Hepatocyte (in vitro differentiated cells): ENCODE data around the gene TP53TG5. TPM values are rescaled to one million over a fixed set of nuclear protein-coding genes. Genes with fewer than 3 reads are reported as not detected.

ENCODE experiments used
- DNase-seq: peaks from one replicate; pipeline ENCODE4 v3.0.0-alpha.2; 2016; ENCODE audit warnings: low spot score
- H2AFZ ChIP-seq: fragments of 200-600 bp; sonication (generic); 2 replicates; pipeline ENCODE4 v1.6.0; 2016; ENCODE audit warnings: antibody characterized with exemption, mild to moderate bottlenecking
- H3K27ac ChIP-seq: fragments of 200-600 bp; sonication (generic); 2 replicates; pipeline ENCODE4 v1.5.1; 2016; ENCODE audit warnings: mild to moderate bottlenecking
- H3K27me3 ChIP-seq: fragments of 200-600 bp; sonication (generic); 2 replicates; pipeline ENCODE4 v1.6.1; 2016
- H3K36me3 ChIP-seq: fragments of 200-600 bp; sonication (generic); replicated peaks from 2 replicates; pipeline ENCODE4 v1.5.1; 2016; ENCODE audit warnings: low read depth; ENCODE audit not compliant: insufficient read depth
- H3K4me1 ChIP-seq: fragments of 200-600 bp; sonication (generic); 2 replicates; pipeline ENCODE4 v1.5.1; 2016; ENCODE audit warnings: mild to moderate bottlenecking, moderate library complexity; ENCODE audit not compliant: insufficient read depth
- H3K4me2 ChIP-seq: fragments of 200-600 bp; sonication (generic); 2 replicates; pipeline ENCODE4 v1.6.0; 2016
- H3K4me3 ChIP-seq: fragments of 200-600 bp; sonication (generic); 2 replicates; pipeline ENCODE4 v1.5.1; 2016; ENCODE audit warnings: mild to moderate bottlenecking
- H3K79me2 ChIP-seq: fragments of 200-600 bp; sonication (generic); 2 replicates; pipeline ENCODE4 v1.6.0; 2017; ENCODE audit warnings: mild to moderate bottlenecking
- H3K9me2 ChIP-seq: fragments of 200-600 bp; sonication (generic); replicated peaks from 2 replicates; pipeline ENCODE4 v1.6.0; 2017; ENCODE audit warnings: mild to moderate bottlenecking; ENCODE audit not compliant: insufficient read depth
- H3K9me3 ChIP-seq: fragments of 200-600 bp; sonication (generic); 2 replicates; pipeline ENCODE4 v1.5.1; 2016; ENCODE audit warnings: low read depth, mild to moderate bottlenecking
- H4K20me1 ChIP-seq: fragments of 200-600 bp; sonication (generic); 2 replicates; pipeline ENCODE4 v1.6.0; 2016; ENCODE audit warnings: mild to moderate bottlenecking; ENCODE audit not compliant: insufficient read depth, poor library complexity, severe bottlenecking
- EZH2 ChIP-seq: fragments of 200-600 bp; sonication (generic); IDR thresholded peaks from 2 replicates; pipeline ENCODE4 v1.6.1; 2016; ENCODE audit warnings: antibody characterized with exemption, mild to moderate bottlenecking, borderline replicate concordance
- EZH2phosphoT487 ChIP-seq: fragments of 200-600 bp; sonication (generic); IDR thresholded peaks from one replicate; pipeline ENCODE4 v1.6.1; 2018; ENCODE audit warnings: antibody characterized with exemption, mild to moderate bottlenecking, low read depth, moderate library complexity; ENCODE audit not compliant: unreplicated experiment, severe bottlenecking
- WGBS: methylation state at CpG from one replicate; pipeline ENCODE4 v1.1.6; 2016; ENCODE audit warnings: low lambda C conversion rate; ENCODE audit errors: missing lambda C conversion rate; 5-methylcytosine and 5-hydroxymethylcytosine counted together
- polyA plus RNA-seq: library from polyadenylated mRNA; unstranded; fragments of >200 nt; fragmentation: Nextera tagmentation; extraction: Ambion mirVana; gene quantifications from 2 replicates; pipeline ENCODE4 v1.2.1, GENCODE V29; 2016
- total RNA-seq: library from RNA; depleted of rRNA; stranded (reverse); fragments of >200 nt; gene quantifications from 2 replicates; pipeline ENCODE4 v1.2.3, GENCODE V29; 2014
- TF ChIP-seq, protein P1 (sequence below): fragments of 200-600 bp; sonication (generic); IDR thresholded peaks from 2 replicates; pipeline ENCODE4 v1.5.1; 2016; ENCODE audit warnings: antibody characterized with exemption, mild to moderate bottlenecking; ENCODE audit not compliant: poor library complexity

TP53TG5 gene
- total and polyA plus RNA-seq, 2 experiments from 2014 or later = not detected

DNA sequence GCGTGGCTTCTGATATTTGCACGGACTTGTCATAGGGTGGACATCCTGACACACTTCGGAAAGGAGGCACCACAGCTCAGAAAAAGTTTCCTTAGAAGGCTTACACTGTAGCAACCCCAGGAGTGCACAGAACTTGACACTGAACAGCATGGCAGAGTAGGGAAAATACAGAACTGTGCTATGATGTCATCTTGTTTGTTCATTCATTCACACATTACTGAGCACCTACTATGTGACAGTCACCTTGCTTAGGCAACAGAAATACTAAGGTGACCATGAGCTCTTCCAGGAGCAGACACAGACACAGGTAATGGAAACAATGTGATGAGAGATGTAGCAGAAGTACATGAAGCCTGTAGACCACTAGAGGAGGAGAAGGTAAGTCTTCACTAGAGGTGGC is 35.4 kb upstream of the TP53TG5 start:
- H3K36me3 ChIP-seq = no peaks in the 10 kb centered on the region
- H3K27me3 ChIP-seq = no peaks in the 10 kb centered on the region
- no peaks in the 10 kb centered on the region for H4K20me1 ChIP-seq
- H2AFZ ChIP-seq = no peak overlapping the region
- H3K4me1 ChIP-seq = peaks cover 12% of the 10 kb centered on the region
- H3K4me2 ChIP-seq = no peak overlapping the region
- whole genome bisulfite sequencing = 85% methylated on average over 3 of the region's 3 CpGs
- no peak overlapping the region for H3K27ac ChIP-seq
- TF ChIP-seq EZH2phosphoT487 (no peak), EZH2 (no peak)
- TF ChIP-seq, protein P1, sequence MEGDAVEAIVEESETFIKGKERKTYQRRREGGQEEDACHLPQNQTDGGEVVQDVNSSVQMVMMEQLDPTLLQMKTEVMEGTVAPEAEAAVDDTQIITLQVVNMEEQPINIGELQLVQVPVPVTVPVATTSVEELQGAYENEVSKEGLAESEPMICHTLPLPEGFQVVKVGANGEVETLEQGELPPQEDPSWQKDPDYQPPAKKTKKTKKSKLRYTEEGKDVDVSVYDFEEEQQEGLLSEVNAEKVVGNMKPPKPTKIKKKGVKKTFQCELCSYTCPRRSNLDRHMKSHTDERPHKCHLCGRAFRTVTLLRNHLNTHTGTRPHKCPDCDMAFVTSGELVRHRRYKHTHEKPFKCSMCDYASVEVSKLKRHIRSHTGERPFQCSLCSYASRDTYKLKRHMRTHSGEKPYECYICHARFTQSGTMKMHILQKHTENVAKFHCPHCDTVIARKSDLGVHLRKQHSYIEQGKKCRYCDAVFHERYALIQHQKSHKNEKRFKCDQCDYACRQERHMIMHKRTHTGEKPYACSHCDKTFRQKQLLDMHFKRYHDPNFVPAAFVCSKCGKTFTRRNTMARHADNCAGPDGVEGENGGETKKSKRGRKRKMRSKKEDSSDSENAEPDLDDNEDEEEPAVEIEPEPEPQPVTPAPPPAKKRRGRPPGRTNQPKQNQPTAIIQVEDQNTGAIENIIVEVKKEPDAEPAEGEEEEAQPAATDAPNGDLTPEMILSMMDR = no peak
- DNase-seq = no peak
- no peaks in the 10 kb centered on the region for H3K9me2 ChIP-seq
- H3K4me3 ChIP-seq = no peak overlapping the region
- peaks cover 21% of the 10 kb centered on the region for H3K79me2 ChIP-seq
- H3K9me3 ChIP-seq = no peaks in the 10 kb centered on the region

DNA sequence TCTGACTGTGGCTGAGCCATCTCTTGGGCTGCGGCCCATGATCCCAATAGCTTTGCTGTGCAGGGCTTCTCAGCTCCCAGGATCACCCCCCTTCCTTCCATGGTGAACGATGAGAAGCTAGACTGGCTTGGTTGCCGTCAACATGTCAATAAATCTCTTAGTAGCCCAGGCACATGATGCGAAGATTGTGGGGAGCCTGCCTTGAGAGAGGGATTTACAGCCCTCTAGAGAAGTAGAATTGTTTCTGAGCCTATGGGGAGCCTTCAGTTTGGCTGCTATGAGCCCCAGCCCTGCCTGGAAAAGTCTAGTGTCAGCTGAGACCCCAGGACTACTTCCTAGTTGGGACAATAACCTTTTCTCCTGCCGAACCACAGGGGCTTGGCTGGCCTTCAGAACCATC is 34.5 kb upstream of the TP53TG5 start:
- no peaks in the 10 kb centered on the region for H3K9me2 ChIP-seq
- no peak overlapping the region for H3K4me2 ChIP-seq
- peaks cover 14% of the 10 kb centered on the region for H3K79me2 ChIP-seq
- TF ChIP-seq EZH2phosphoT487 (no peak), EZH2 (no peak)
- TF ChIP-seq, protein P1 = no peak
- H3K36me3 ChIP-seq = no peaks in the 10 kb centered on the region
- no peaks in the 10 kb centered on the region for H4K20me1 ChIP-seq
- no peaks in the 10 kb centered on the region for H3K9me3 ChIP-seq
- no peak overlapping the region for H3K4me3 ChIP-seq
- peaks cover 12% of the 10 kb centered on the region for H3K4me1 ChIP-seq
- H3K27ac ChIP-seq = no peak overlapping the region
- DNase-seq = no peak
- WGBS = 91% methylated on average over 5 of the region's 5 CpGs
- no peak overlapping the region for H2AFZ ChIP-seq
- H3K27me3 ChIP-seq = no peaks in the 10 kb centered on the region

DNA sequence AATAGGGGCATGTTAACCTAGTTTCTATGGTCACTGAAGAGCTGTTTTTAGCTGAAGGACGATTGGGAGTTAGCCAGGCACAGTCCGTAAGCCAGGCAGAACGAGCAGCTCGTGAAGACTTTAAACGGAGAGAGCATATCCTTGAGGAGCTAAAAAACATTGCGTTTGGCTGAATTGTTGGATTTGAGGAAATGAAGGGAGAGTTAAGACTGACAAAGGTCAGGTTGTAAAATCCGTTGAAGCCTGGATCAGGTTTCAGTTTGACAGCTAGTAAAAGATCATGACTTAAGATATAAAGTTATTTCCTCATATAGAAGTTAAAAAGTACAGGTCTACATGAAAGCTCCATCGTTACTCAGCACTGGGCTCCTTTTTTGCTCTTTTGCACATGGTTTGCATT is 32.8 kb upstream of the TP53TG5 start:
- H3K9me2 ChIP-seq = no peaks in the 10 kb centered on the region
- DNase-seq = no peak
- no peaks in the 10 kb centered on the region for H3K79me2 ChIP-seq
- no peaks in the 10 kb centered on the region for H3K36me3 ChIP-seq
- H4K20me1 ChIP-seq = no peaks in the 10 kb centered on the region
- H3K4me2 ChIP-seq = no peak overlapping the region
- H3K9me3 ChIP-seq = no peaks in the 10 kb centered on the region
- peaks cover 8% of the 10 kb centered on the region for H3K27me3 ChIP-seq
- TF ChIP-seq EZH2 (no peak), EZH2phosphoT487 (no peak)
- TF ChIP-seq, protein P1 = no peak
- WGBS = 61% methylated on average over 8 of the region's 8 CpGs
- H3K4me1 ChIP-seq = peaks cover 5% of the 10 kb centered on the region
- H3K27ac ChIP-seq = peak overlapping the region; percentile 24
- no peak overlapping the region for H3K4me3 ChIP-seq
- H2AFZ ChIP-seq = no peak overlapping the region

DNA sequence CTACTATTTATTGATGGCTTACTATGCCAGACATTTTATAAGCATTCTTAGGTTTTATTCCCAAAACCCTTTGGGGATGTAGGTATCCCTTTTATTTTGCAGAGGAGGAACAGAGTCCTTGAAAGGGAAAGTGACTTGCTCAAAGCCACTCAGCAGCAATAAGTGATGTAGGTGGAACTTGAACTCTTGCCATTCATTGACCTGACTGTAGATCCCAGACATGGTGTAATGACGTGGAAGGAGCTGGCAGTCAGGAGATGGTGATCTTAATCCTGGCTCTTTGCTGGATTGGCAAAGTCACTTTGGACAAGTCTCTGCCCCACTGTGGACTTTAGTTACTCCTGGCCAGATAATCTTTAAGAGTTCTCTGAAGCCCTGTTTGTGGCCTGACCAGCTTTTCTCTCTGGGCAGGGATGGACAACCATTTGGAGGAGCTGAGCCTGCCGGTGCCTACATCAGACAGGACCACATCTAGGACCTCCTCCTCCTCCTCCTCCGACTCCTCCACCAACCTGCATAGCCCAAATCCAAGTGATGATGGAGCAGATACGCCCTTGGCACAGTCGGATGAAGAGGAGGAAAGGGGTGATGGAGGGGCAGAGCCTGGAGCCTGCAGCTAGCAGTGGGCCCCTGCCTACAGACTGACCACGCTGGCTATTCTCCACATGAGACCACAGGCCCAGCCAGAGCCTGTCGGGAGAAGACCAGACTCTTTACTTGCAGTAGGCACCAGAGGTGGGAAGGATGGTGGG is 31.6 kb upstream of the TP53TG5 start:
- no peaks in the 10 kb centered on the region for H3K9me3 ChIP-seq
- DNase-seq = no peak
- H2AFZ ChIP-seq = no peak overlapping the region
- H3K4me3 ChIP-seq = no peak overlapping the region
- H3K9me2 ChIP-seq = no peaks in the 10 kb centered on the region
- no peaks in the 10 kb centered on the region for H4K20me1 ChIP-seq
- 95% methylated on average over 7 of the region's 7 CpGs for WGBS
- no peak overlapping the region for H3K27ac ChIP-seq
- no peaks in the 10 kb centered on the region for H3K36me3 ChIP-seq
- H3K79me2 ChIP-seq = no peaks in the 10 kb centered on the region
- H3K4me2 ChIP-seq = no peak overlapping the region
- peaks cover 6% of the 10 kb centered on the region for H3K4me1 ChIP-seq
- peaks cover 13% of the 10 kb centered on the region for H3K27me3 ChIP-seq
- TF ChIP-seq, protein P1 = no peak
- TF ChIP-seq EZH2phosphoT487 (no peak), EZH2 (no peak)
